ENCODE measurements around the gene AKAP6.

AKAP6 gene

DNA sequence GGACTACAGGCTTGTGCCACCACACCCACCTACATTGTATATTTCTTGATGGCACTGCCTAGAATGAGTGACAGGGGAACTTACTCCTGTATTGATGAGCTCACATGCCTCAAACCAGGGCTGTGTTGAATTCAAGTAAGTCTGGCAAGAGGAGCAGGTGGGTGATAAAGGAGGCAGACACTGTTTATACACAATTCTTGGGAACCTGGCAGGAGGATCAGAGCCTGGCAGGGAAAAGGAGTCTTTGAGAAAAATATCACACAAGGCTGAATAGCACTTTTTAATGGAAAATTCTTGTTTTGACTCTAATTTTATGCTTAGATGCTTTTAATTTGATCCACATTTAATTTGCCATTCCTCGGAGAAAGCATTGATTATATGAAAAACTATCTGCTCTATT, 316.5 kb downstream of the AKAP6 start:
- H3K36me3 ChIP-seq (ENCODE audit: insufficient read depth, low read length), result no peaks in the 10 kb centered on the region
- no peaks in the 10 kb centered on the region for H3K9me3 ChIP-seq (replicated peaks; ENCODE audit: low read length)
- no peaks in the 10 kb centered on the region for H3K27me3 ChIP-seq (ENCODE audit: control insufficient read depth, insufficient read depth, low read length)
- no peak overlapping the region for H3K9ac ChIP-seq (ENCODE audit: low read depth, low read length)
- H3K4me2 ChIP-seq (ENCODE audit: low read length), result no peak overlapping the region
- H3K4me3 ChIP-seq (ENCODE audit: low read length), result no peak overlapping the region
- H3K4me1 ChIP-seq (ENCODE audit: control insufficient read depth, insufficient read depth, low read length), result peaks cover 6% of the 10 kb centered on the region

DNA sequence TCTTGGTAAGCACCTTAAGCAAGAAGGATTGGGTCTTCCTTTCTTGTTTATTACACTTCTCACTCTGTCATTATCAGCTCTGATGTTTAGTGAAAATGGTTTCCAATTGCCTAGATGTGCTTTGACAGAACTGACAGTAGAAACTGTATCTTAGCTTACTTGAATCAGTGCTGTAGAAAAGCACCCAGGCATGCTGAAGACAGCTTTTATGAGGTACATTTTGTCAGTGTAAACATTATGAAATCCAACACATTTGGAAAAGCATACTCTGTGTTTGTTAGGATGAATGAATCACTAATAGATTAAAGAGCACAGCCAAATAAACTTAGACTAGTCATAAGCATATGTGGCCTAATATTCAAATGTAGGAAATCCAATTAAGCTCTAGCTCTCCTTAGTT, 319.3 kb downstream of the AKAP6 start:
- Histone ChIP-seq H3K27me3 (ENCODE audit: control insufficient read depth, insufficient read depth, low read length) (no peaks in the 10 kb centered on the region), H3K4me2 (ENCODE audit: low read length) (peak overlapping the region; percentile 25), H3K36me3 (ENCODE audit: insufficient read depth, low read length) (no peaks in the 10 kb centered on the region), H3K4me3 (ENCODE audit: low read length) (no peak overlapping the region), H3K9ac (ENCODE audit: low read depth, low read length) (no peak overlapping the region), H3K9me3 (replicated peaks; ENCODE audit: low read length) (no peaks in the 10 kb centered on the region), H3K4me1 (ENCODE audit: control insufficient read depth, insufficient read depth, low read length) (peaks cover 6% of the 10 kb centered on the region)

DNA sequence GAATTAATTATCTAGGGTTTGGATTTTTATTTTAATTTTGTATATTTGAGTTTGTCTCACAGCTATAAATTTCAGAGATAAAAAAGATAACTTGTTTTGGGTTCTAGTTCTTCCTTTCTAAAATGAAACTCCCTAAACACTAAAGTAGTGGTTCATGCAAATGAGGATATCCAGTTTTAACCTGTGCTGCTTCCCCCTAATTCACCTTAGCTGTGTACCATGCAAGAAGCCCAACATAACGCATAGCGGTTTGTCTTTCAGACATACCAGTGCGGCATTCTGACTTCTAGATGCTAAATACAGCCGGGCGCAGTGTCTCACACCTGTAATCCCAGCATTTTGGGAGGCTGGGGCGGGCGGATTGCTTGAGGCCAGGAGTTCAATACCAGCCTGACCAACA, 320.9 kb downstream of the AKAP6 start:
- no peak overlapping the region for H3K4me2 ChIP-seq (ENCODE audit: low read length)
- H3K36me3 ChIP-seq (ENCODE audit: insufficient read depth, low read length), result no peaks in the 10 kb centered on the region
- H3K9me3 ChIP-seq (replicated peaks; ENCODE audit: low read length), result no peaks in the 10 kb centered on the region
- H3K4me1 ChIP-seq (ENCODE audit: control insufficient read depth, insufficient read depth, low read length), result peaks cover 6% of the 10 kb centered on the region
- H3K27me3 ChIP-seq (ENCODE audit: control insufficient read depth, insufficient read depth, low read length), result no peaks in the 10 kb centered on the region
- H3K4me3 ChIP-seq (ENCODE audit: low read length), result no peak overlapping the region
- no peak overlapping the region for H3K9ac ChIP-seq (ENCODE audit: low read depth, low read length)

DNA sequence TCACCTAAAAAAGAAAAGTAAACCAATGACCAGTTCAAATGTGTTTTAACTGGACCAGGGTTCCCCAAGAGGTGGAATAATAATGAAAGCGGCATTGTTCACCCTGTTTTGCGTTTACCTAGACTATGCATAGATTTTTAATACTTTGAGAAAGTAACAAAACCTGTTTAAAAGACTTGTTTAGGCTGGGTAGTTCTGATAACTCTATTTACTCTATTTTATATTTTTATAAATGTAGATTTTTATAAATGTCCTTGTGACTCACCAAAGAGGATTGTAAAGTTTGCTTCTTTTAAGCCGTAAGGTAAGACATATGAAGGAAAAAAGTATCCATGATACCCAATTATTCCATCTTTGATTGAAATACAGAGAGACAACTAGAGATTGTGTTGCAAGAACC, 321.6 kb downstream of the AKAP6 start:
- H3K4me2 ChIP-seq (ENCODE audit: low read length), result no peak overlapping the region
- no peak overlapping the region for H3K4me3 ChIP-seq (ENCODE audit: low read length)
- no peaks in the 10 kb centered on the region for H3K27me3 ChIP-seq (ENCODE audit: control insufficient read depth, insufficient read depth, low read length)
- no peaks in the 10 kb centered on the region for H3K36me3 ChIP-seq (ENCODE audit: insufficient read depth, low read length)
- H3K9me3 ChIP-seq (replicated peaks; ENCODE audit: low read length), result no peaks in the 10 kb centered on the region
- peaks cover 6% of the 10 kb centered on the region for H3K4me1 ChIP-seq (ENCODE audit: control insufficient read depth, insufficient read depth, low read length)
- H3K9ac ChIP-seq (ENCODE audit: low read depth, low read length), result no peak overlapping the region

DNA sequence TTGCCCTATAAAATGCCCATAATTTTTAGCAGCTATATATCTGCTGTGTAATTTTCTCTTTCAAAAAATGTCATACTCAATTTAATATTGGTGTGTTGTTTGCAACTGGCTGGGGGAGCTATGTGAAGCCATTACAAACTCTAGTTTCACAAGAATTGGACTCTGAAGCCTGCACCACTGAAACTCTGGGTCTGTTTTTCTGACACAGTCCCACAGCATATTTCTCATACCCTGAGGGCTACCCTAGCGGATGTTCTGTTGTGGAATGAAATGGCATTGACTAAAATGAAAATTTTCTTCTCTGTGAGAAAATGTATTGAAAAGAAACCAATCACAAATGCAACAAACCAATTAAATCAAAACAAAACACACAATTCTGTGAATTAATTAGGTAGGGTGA, 325.0 kb downstream of the AKAP6 start:
- peaks cover 9% of the 10 kb centered on the region for H3K4me1 ChIP-seq (ENCODE audit: control insufficient read depth, insufficient read depth, low read length)
- no peaks in the 10 kb centered on the region for H3K9me3 ChIP-seq (replicated peaks; ENCODE audit: low read length)
- H3K4me2 ChIP-seq (ENCODE audit: low read length), result no peak overlapping the region
- H3K9ac ChIP-seq (ENCODE audit: low read depth, low read length), result no peak overlapping the region
- no peaks in the 10 kb centered on the region for H3K36me3 ChIP-seq (ENCODE audit: insufficient read depth, low read length)
- H3K4me3 ChIP-seq (ENCODE audit: low read length), result no peak overlapping the region
- H3K27me3 ChIP-seq (ENCODE audit: control insufficient read depth, insufficient read depth, low read length), result no peaks in the 10 kb centered on the region

DNA sequence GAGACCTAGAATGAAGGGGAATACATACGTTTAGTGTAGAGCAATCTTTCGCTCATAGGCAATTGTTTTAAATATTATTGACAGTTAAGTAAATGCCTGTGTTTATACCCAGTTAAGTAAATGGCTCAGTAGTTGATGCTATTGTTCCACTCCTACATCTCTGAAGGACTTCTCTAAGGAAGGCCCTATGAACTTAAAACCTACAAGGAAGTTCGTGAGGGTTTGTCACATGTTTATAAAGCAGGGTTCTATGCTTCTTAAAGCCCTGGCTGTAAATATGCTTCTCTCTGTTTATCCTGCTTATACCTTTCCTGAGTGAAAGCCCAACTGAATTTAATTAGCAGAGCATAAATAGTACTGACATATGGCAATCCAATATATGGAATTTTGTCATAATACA, 327.5 kb downstream of the AKAP6 start:
- Histone ChIP-seq H3K4me1 (ENCODE audit: control insufficient read depth, insufficient read depth, low read length) (peaks cover 9% of the 10 kb centered on the region), H3K27me3 (ENCODE audit: control insufficient read depth, insufficient read depth, low read length) (no peaks in the 10 kb centered on the region), H3K4me3 (ENCODE audit: low read length) (no peak overlapping the region), H3K9me3 (replicated peaks; ENCODE audit: low read length) (no peaks in the 10 kb centered on the region), H3K36me3 (ENCODE audit: insufficient read depth, low read length) (no peaks in the 10 kb centered on the region), H3K9ac (ENCODE audit: low read depth, low read length) (no peak overlapping the region), H3K4me2 (ENCODE audit: low read length) (no peak overlapping the region)

DNA sequence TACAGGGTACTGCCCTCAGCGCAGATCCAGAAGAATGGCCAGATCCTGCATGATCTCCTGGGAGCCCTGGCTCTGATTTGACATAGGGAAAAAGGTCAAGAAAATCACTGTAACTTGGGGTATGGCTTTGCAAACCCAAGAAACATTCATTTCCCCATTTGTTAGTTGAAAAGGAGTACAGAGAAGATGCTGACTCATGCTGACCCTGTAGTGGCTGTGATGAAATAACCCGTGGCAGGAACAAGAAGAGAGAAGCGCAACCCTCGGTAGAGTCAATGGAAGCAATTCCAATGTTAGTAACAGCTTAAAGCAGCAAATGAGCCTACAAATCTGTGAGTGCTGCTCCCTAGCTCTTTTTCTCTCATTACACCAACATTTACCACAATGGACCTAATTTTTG, 328.0 kb downstream of the AKAP6 start:
- Histone ChIP-seq H3K4me3 (ENCODE audit: low read length) (no peak overlapping the region), H3K9me3 (replicated peaks; ENCODE audit: low read length) (no peaks in the 10 kb centered on the region), H3K4me2 (ENCODE audit: low read length) (peak overlapping the region; percentile 21)

DNA sequence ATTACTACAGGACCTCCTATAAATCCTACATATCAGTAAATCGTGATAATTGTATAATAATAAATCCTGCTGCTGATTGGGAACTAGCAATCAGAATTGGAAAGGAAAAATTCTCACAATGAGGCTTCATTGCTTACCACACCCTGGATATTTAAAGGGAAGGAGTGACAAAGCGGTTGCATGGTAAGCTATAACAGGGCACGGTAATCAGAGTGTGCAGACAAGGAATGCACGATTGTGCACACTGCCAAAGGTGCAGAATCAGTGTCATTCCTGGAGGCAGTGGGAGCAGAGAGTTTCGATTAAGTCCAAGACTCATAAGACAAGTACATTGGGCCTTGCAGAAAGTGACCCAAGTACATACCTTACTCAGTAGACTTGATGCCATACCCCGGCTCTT, 332.1 kb downstream of the AKAP6 start:
- H3K9ac ChIP-seq (ENCODE audit: low read depth, low read length), result no peak overlapping the region
- H3K36me3 ChIP-seq (ENCODE audit: insufficient read depth, low read length), result no peaks in the 10 kb centered on the region
- H3K27me3 ChIP-seq (ENCODE audit: control insufficient read depth, insufficient read depth, low read length), result no peaks in the 10 kb centered on the region
- H3K4me3 ChIP-seq (ENCODE audit: low read length), result no peak overlapping the region
- H3K4me2 ChIP-seq (ENCODE audit: low read length), result no peak overlapping the region
- no peaks in the 10 kb centered on the region for H3K9me3 ChIP-seq (replicated peaks; ENCODE audit: low read length)
- H3K4me1 ChIP-seq (ENCODE audit: control insufficient read depth, insufficient read depth, low read length), result peaks cover 9% of the 10 kb centered on the region

More for the DNA sequence above, 328.0 kb downstream of the AKAP6 start:
- Histone ChIP-seq H3K36me3 (ENCODE audit: insufficient read depth, low read length) (no peaks in the 10 kb centered on the region), H3K27me3 (ENCODE audit: control insufficient read depth, insufficient read depth, low read length) (no peaks in the 10 kb centered on the region), H3K4me1 (ENCODE audit: control insufficient read depth, insufficient read depth, low read length) (peaks cover 9% of the 10 kb centered on the region), H3K9ac (ENCODE audit: low read depth, low read length) (peak overlapping the region; percentile 35)

DNA sequence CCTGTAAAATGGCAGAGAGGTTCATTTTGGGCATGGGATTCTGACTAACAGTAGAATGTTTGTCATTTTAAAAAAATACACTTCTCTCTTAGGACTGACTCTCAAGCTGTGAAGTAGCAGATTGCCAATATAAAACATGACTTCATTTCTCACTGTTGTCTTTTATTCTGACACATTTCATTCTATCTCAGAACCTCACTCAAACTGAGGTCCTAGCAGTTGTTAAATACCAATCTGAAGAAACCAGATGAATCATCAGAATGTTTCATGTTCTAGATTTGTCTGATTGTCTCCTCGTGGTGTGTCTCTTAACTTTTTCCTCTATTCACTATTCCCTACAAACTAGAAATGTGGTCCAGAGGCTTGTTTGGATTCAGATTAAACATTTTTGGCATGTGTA, 333.1 kb downstream of the AKAP6 start:
- no peaks in the 10 kb centered on the region for H3K9me3 ChIP-seq (replicated peaks; ENCODE audit: low read length)
- H3K27me3 ChIP-seq (ENCODE audit: control insufficient read depth, insufficient read depth, low read length), result no peaks in the 10 kb centered on the region
- H3K4me3 ChIP-seq (ENCODE audit: low read length), result no peak overlapping the region
- H3K4me2 ChIP-seq (ENCODE audit: low read length), result no peak overlapping the region
- H3K9ac ChIP-seq (ENCODE audit: low read depth, low read length), result no peak overlapping the region
- no peaks in the 10 kb centered on the region for H3K36me3 ChIP-seq (ENCODE audit: insufficient read depth, low read length)
- H3K4me1 ChIP-seq (ENCODE audit: control insufficient read depth, insufficient read depth, low read length), result peaks cover 3% of the 10 kb centered on the region

DNA sequence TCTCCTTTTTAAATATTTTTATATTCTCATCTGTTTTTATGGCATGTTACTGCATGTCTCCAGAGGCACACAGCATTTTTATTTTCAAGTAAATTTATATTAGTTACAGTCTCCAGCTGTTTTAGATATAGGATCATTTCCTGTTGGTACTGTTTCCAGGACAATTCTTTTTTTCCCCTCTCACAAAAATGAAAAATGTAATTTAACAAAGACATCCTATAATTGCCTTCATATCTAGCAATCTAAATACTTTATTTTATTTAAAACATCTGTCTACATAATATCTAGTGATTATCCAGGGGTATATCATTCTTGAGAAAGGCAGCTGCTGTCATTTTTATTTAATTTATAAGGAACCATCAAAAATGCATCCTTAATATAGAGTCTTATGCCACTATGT, 337.2 kb downstream of the AKAP6 start:
- H3K4me2 ChIP-seq (ENCODE audit: low read length), result no peak overlapping the region
- no peaks in the 10 kb centered on the region for H3K9me3 ChIP-seq (replicated peaks; ENCODE audit: low read length)
- peaks cover 6% of the 10 kb centered on the region for H3K4me1 ChIP-seq (ENCODE audit: control insufficient read depth, insufficient read depth, low read length)
- no peaks in the 10 kb centered on the region for H3K36me3 ChIP-seq (ENCODE audit: insufficient read depth, low read length)
- no peaks in the 10 kb centered on the region for H3K27me3 ChIP-seq (ENCODE audit: control insufficient read depth, insufficient read depth, low read length)
- no peak overlapping the region for H3K9ac ChIP-seq (ENCODE audit: low read depth, low read length)
- H3K4me3 ChIP-seq (ENCODE audit: low read length), result no peak overlapping the region

DNA sequence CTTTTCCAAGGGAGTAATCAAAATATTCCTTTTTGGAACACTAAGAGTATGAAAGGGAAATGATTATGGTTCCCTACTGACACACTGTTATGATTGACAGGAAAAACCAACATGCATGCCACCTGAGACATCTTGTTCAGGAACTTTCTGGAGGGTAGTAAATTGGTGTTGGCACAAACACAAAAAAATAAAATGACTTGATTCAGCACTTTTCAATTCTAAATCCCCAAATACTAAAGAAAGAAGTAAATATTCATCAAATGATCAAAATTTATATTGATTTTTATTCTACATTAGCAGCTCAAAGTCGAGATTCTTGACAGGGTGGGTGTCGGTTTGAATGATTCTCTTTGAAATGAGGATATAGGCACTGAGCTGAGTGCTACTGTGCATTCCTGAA, 338.2 kb downstream of the AKAP6 start:
- Histone ChIP-seq H3K4me2 (ENCODE audit: low read length) (no peak overlapping the region), H3K9ac (ENCODE audit: low read depth, low read length) (no peak overlapping the region), H3K36me3 (ENCODE audit: insufficient read depth, low read length) (no peaks in the 10 kb centered on the region), H3K27me3 (ENCODE audit: control insufficient read depth, insufficient read depth, low read length) (no peaks in the 10 kb centered on the region), H3K9me3 (replicated peaks; ENCODE audit: low read length) (no peaks in the 10 kb centered on the region), H3K4me1 (ENCODE audit: control insufficient read depth, insufficient read depth, low read length) (peaks cover 6% of the 10 kb centered on the region), H3K4me3 (ENCODE audit: low read length) (no peak overlapping the region)

DNA sequence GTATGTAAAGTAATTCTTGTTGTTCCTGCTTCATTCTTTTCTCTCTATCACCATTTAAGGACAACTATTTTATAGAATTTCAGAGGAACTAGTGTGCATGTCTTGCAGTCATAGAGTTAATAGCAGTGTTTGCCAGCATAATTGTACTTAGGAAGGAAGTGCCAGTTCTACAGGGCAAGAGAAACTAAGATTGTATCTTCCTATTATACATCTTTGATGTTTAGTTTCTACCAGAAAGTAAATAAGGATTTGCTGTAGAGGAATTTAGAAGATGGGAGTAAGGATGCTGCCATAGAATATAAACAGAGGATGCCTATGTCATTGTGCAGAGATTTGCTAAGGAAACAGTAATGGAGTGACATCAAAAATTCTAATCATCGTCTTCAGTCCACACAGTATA, 338.7 kb downstream of the AKAP6 start:
- Histone ChIP-seq H3K9me3 (replicated peaks; ENCODE audit: low read length) (no peaks in the 10 kb centered on the region), H3K4me3 (ENCODE audit: low read length) (no peak overlapping the region)

More for the DNA sequence above, 338.7 kb downstream of the AKAP6 start:
- no peaks in the 10 kb centered on the region for H3K36me3 ChIP-seq (ENCODE audit: insufficient read depth, low read length)
- H3K4me2 ChIP-seq (ENCODE audit: low read length), result no peak overlapping the region
- H3K27me3 ChIP-seq (ENCODE audit: control insufficient read depth, insufficient read depth, low read length), result no peaks in the 10 kb centered on the region
- no peak overlapping the region for H3K9ac ChIP-seq (ENCODE audit: low read depth, low read length)
- peaks cover 6% of the 10 kb centered on the region for H3K4me1 ChIP-seq (ENCODE audit: control insufficient read depth, insufficient read depth, low read length)
